GM12878 (cell line): Measurements from ENCODE around the gene CGN.

Experiments
- NFXL1 ChIP-seq: fragments of 450-650 bp; IDR thresholded peaks from 2 replicates; pipeline ENCODE4 v1.6.1; 2017; ENCODE audit warnings: antibody characterized with exemption, mild to moderate bottlenecking, borderline replicate concordance
- PAX5 ChIP-seq: IDR thresholded peaks from 2 replicates; pipeline ENCODE4 v1.6.1; 2011; ENCODE audit warnings: low read depth, low read length, borderline replicate concordance

DNA sequence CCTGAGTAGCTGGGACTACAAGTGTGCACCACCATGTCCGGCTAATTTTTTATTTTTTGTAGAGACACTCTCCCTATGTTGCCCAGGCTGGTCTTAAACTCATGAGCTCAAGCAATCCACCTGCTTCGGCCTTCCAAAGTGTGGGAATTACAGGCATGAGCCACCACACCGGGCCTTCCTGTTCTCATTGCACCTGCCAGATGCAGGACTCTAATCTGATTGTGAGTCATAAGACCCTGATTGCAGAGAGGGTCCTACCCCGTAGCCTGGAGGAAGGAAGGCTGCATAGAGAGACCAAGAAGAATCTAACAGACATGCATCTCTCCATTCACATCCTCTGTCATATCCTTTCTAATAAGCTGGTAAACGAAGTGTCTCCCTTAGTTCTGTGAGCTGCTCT lies 19.5 kb upstream of the CGN start:
- no peak for TF ChIP-seq NFXL1
- TF ChIP-seq PAX5: no peak
